GM12872 (cell line): ENCODE results near the gene CUL2.

Experiments
- TF ChIP-seq, protein P1 (sequence below): IDR thresholded peaks from 3 replicates; pipeline ENCODE4 v1.5.1; 2011; ENCODE audit warnings: low read depth, mild to moderate bottlenecking, low read length, moderate library complexity; ENCODE audit not compliant: insufficient read depth

The CUL2 gene

GRCh38 chr10:35004651-35005050 is 85.5 kb downstream of the CUL2 start:
- TF ChIP-seq, protein P1, sequence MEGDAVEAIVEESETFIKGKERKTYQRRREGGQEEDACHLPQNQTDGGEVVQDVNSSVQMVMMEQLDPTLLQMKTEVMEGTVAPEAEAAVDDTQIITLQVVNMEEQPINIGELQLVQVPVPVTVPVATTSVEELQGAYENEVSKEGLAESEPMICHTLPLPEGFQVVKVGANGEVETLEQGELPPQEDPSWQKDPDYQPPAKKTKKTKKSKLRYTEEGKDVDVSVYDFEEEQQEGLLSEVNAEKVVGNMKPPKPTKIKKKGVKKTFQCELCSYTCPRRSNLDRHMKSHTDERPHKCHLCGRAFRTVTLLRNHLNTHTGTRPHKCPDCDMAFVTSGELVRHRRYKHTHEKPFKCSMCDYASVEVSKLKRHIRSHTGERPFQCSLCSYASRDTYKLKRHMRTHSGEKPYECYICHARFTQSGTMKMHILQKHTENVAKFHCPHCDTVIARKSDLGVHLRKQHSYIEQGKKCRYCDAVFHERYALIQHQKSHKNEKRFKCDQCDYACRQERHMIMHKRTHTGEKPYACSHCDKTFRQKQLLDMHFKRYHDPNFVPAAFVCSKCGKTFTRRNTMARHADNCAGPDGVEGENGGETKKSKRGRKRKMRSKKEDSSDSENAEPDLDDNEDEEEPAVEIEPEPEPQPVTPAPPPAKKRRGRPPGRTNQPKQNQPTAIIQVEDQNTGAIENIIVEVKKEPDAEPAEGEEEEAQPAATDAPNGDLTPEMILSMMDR, result no peak

GRCh38 chr10:35003906-35004305 is 86.2 kb downstream of the CUL2 start:
- TF ChIP-seq, protein P1, result no peak

GRCh38 chr10:35000936-35001335 is 89.2 kb downstream of the CUL2 start:
- TF ChIP-seq, protein P1, result no peak

- TF ChIP-seq, protein P1, result no peak
These were observed 90.6 kb downstream of the CUL2 start for GRCh38 chr10:34999532-34999931.

DNA sequence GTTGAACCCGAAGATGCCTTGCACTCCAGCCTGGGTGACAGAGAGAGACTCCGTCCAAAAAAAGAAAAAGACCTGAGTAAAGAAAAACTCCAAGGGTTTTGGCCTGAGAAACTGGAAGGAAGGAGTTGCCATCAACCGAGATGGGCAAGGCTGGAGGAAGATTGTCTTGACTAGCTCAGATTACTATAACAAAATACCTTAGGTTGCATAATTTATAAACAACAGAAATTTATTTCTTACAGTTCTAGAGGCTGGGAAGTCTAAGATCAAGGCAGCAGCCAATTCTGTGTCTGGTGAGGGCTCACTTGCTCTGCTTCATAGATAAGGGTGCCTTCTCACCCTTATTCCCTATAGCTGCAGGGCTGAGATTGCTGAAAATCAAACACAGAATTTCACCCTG is 91.2 kb downstream of the CUL2 start:
- TF ChIP-seq, protein P1, result no peak

DNA sequence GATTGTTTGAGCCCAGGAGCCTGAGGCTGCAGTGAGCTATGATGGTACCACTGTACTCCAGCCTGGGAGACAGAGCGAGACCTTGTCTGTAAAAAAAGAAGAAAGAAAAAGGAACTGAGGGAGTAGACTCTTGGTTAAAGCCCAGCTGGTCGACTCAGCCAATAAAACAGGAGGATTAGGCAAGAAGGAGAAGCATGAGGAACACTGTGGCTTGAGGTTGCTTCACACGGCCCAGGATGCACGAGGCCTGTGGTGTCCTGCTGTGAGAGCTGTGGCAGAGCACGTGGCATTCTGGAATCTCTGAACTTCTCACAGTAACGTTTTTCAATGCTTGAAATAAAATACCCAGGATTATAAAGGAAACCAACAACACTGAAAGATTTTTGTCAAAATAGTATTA is 93.3 kb downstream of the CUL2 start:
- TF ChIP-seq, protein P1, result no peak

GRCh38 chr10:34995925-34996324 is 94.2 kb downstream of the CUL2 start:
- TF ChIP-seq, protein P1, result no peak
